AG09319 (cell line): ENCODE data around the gene AGMO.

ENCODE experiments used
- DNase-seq: peaks from one replicate; pipeline ENCODE4 v3.0.0-alpha.2; 2010; ENCODE audit warnings: low read depth; ENCODE audit errors: extremely low read depth
- TF ChIP-seq, protein P1 (sequence below): IDR thresholded peaks from 2 replicates; pipeline ENCODE4 v1.5.1; 2011; ENCODE audit warnings: low read depth, mild to moderate bottlenecking, inconsistent platforms, low read length, moderate library complexity

AGMO gene

DNA sequence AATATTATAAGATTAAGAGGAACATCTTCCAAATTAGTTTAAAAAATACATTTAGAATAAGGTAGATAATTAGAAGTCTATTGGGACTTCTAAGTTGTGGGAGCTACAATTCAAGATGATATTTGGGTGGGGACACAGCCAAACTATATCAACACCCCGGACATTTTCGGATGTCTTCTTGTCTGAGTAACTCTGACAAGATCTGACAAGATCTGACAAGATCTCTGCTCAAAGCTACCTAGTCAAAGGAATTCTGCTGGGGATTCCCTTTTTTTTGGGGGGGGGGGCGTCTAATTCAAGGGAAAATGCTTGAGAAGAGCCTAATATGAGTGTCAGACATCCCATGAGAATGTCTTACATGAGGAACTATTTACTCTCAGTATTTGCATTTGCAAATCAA lies 5.2 kb upstream of the AGMO start:
- TF ChIP-seq, protein P1, sequence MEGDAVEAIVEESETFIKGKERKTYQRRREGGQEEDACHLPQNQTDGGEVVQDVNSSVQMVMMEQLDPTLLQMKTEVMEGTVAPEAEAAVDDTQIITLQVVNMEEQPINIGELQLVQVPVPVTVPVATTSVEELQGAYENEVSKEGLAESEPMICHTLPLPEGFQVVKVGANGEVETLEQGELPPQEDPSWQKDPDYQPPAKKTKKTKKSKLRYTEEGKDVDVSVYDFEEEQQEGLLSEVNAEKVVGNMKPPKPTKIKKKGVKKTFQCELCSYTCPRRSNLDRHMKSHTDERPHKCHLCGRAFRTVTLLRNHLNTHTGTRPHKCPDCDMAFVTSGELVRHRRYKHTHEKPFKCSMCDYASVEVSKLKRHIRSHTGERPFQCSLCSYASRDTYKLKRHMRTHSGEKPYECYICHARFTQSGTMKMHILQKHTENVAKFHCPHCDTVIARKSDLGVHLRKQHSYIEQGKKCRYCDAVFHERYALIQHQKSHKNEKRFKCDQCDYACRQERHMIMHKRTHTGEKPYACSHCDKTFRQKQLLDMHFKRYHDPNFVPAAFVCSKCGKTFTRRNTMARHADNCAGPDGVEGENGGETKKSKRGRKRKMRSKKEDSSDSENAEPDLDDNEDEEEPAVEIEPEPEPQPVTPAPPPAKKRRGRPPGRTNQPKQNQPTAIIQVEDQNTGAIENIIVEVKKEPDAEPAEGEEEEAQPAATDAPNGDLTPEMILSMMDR = no peak
- no peak for DNase-seq

DNA sequence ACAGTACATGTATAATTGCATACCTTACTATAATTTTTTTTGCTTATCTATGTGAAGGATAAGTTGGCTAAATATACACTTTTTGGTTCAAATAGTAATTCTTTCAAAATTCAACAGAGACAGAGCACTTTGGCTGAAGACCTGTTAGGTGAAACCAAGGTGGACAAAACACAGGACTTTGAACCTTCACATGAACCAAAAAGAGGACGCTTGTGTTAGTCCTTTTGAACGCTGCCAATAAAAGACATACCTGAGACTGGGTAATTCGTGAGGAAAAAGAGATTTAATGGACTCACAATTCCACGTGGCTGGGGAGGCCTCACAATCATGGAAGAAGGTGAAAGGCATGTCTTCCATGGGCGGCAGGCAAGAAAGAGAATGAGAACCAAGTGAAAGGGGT lies 4.7 kb upstream of the AGMO start:
- TF ChIP-seq, protein P1 = no peak
- no peak for DNase-seq

GRCh38 chr7:15560968-15561367 lies 847 bp downstream of the AGMO start:
- no peak for DNase-seq
- TF ChIP-seq, protein P1 = no peak

- TF ChIP-seq, protein P1 = no peak
- DNase-seq = no peak
Observed at GRCh38 chr7:15559416-15559928, 2.3 kb downstream of the AGMO start.

DNA sequence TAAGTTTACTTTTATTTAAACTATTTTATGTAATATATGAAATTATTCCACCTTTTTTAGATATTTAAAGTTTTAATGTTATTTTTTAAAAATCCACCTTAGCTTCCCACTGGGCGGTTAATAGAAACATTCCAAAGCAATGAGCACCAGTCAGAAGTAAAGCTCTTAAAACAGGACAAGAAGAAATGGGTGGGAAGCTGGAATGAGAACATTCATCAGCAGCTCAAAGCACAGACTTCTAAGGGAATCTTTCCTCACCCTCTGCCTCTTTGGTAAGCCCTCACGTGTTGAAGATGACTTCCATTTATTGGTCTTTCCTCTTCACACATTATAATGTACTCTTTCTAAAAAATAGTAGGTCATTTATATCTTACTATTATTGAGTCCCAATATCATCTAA lies 3.1 kb downstream of the AGMO start:
- no peak for DNase-seq
- TF ChIP-seq, protein P1 = no peak

- no peak for DNase-seq
- TF ChIP-seq, protein P1 = no peak
Observed at GRCh38 chr7:15557686-15558085, 4.1 kb downstream of the AGMO start.

- TF ChIP-seq, protein P1 = no peak
- DNase-seq = no peak
Observed at GRCh38 chr7:15557186-15557585, 4.6 kb downstream of the AGMO start.
